Measurements from ENCODE around the gene KCNH1.

Gene KCNH1

DNA sequence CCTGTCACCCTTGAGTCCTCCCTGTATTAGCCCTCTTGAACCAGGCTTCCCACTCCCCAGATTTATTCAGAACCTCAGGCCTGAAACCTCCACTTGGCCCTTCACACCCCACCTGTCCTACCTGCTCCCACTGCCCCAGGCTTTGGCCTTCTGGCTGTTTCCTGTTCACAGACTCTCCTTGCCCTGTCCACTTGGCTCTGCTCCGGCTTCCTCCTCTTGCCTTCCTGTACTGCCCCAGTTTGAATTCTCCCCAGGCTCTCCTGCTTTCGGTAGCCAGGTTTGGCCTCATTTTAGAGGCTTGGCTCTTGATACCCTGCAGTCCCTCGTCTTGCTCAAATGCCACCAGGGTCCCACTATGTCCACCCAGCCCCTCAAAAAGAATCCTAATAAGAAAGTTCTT is 385.2 kb downstream of the KCNH1 start:
- no peak for DNase-seq

DNA sequence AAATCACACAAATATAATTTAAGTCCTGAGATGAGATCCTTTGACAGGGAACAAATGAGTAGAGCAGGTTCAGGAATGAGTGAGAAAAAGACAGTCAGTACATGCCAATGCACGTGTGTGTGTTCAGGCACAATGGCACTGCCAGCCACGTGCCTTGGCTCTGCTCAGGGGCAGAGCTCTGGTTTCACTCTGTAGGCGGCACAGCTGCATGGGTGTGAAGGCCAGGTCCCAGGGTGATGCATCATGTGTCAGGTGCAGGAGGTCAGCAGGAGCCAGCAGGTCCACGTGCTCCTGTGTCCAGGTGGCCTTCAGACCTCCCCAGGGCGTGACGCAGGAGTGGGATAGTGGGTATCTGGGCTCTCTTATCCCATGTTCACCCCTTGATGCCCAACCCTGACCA is 386.1 kb downstream of the KCNH1 start:
- no peak for DNase-seq

DNA sequence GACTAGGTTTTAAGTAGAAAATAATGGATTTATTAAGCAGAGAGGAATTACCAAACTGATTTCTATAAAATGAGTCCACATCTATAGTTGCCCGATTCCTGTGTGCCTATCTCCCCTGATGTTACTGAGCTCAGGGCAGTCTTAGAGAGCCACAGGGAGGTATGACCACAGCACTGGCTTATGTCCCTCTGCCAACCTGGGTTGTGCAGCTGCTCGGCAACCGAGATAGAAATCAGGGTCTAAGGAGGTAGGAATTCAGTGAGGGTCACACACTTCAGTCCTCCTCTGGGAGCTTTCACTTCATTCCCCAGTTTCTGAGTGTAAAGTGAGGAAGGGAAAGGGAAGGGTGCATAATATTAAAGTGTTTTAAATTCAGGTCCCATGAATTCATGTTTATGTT is 386.8 kb downstream of the KCNH1 start:
- DNase-seq = no peak

DNA sequence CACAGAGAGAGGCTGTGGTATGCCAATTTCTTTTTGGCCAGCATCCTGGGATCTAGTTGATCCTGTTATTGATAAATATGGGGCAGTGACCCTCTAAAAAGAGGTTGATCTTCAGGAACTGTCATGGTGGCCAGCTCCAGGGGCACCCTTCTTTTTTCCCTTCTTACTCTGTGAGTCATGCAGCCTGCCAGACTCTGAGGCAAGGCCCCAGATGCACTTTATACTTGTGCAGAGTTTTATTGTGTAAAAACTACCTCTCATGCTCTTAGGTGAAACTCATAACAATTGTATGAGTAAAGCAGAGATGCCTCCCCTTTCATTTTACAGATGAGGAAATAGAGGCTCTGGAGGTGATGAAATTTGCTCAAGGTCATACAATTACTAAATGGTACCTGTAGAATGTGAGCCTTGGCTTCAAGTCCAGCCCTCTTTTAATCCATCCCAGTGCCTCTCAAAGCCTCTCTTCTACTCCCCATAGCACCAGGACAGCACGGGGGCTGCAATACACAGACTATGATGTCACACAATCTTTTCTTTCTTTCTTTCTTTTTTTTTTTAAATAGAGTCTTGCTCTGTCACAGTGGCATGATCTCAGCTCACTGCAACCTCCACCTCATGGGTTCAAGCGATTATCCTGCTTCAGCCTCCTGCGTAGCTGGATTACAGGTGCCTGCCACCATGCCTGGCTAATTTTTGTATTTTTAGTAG is 387.8 kb downstream of the KCNH1 start:
- no peak for DNase-seq

DNA sequence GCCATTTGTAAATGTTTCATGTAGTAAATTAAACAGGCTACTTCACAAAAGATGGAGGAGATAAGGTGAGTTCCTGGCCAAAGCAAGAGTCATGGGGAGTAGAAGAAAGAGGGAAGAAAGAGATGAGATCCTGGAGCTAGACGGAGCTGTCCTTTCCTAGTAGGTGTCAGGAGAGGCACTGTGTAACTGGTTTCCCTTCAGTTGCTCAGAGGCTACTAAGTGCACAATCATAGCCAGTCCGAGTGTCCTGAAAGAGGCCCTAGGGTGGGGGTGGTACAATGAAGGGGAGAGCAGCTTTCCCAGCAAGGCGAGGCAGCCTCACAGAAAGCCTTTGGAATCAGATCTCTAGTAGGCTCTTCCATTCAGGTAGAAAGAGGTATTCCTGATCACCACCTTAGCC is 390.9 kb downstream of the KCNH1 start:
- no peak for DNase-seq

DNA sequence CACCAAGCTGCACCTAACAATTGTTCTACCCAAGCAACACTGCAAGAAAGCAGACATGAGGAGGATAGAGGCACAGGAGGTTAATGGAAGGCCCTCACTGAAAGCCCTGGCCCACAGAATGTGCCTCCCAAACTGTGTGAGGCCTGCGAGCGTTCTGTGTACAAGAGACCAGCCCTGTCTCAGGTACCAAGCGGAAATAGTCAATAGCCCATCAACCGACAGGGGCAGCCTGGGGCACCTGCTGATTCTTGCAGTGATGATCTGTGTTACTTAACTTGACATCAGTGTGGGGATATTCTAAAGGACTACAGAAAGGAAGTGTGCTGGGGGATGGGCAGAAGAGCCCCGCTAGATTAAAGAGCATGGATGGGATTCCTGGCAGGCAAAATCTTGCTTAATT is 392.4 kb downstream of the KCNH1 start:
- DNase-seq = no peak

DNA sequence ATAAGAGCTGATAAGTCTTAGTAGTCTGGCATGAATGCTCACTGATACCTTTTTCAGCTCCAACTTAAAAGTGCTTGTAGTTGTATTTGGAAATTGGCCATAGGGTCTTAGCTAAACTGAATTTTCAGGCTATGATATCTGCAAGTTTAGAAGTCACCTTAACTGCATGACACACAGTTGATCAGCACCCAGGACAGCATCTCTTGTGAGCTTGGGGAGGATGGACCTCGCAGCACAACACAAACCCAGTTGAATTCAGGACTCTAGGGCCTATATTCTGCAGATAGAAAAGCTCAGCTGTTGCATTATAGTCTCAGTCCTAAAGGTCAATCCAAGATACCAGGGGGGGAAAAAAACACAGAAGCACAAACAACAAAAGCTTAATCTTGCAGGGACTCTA is 394.3 kb downstream of the KCNH1 start:
- no peak for DNase-seq

DNA sequence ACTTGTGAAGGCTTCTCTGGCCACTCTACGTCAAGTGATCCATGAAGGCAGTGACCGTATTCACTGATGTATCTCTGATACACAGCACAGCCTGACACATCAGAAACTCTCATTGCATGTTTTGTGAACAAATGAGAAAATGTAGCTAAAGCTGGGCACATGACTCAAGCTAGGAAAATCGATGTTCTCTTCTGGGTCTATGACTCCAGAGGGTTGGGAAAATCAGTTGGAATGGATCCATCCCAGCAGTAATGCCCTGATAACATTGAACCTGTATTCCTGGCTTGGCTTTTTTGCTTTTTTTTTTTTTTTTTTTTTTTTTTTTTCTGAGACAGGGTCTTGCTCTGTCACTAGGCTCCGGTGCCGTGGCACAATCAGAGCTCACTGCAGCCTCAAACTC is 395.7 kb downstream of the KCNH1 start:
- DNase-seq = no peak

DNA sequence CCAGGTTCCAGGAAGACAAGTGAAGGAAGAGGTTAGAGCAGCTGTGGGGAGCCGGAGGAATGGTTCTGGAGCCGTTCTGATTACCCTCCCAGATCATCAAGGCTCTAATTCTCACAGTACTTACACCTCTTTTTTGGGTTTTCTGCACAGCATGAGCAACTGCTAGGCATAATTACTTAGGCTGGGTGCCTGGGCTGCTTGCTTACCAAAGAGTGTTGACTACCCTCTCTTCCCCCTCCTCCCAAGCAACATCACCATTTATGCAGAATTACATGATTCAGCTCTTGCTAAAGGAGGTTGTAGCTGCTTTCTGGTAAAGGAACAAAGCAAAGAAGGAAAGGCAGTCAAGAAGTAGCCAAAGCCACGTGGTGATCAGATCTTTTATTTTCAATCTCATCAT is 397.2 kb downstream of the KCNH1 start:
- DNase-seq = no peak

DNA sequence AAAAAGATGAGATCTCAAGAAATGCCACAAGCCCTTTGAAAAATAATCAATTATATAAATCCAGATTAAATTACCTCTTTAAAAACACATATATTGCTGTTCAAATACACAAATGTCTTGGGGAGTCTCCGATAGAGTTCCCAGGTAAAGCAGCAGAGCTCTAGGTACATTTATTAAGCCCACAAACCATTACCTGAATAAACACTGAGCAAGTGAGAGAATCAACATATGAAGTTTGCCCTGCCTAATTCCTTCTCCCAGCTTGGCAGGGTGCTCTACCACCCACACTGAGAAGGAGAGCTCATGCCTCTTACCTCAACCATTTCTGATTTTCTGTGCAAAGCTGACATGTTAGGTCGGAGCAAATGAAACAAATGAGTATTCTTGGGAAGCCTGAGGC is 402.4 kb downstream of the KCNH1 start:
- DNase-seq = no peak

DNA sequence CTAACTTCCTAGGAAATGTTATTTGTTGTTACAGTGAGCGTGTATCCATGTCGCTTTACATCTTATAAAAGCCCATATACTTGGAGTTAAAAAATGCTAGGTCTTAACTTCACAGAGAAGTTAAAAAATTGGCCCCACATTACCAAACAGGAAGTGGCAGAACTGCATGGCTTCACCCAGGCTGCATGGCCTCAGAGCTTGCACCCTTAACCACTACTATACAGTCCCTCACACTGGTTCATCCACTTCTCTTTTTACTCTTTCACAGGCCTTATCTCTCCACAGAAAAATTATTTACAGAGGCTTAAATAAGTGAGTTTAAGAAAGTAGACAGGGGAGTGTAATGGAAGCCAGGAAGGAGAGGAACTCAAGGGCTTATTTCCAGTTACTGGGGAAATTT is 402.8 kb downstream of the KCNH1 start:
- DNase-seq = no peak

DNA sequence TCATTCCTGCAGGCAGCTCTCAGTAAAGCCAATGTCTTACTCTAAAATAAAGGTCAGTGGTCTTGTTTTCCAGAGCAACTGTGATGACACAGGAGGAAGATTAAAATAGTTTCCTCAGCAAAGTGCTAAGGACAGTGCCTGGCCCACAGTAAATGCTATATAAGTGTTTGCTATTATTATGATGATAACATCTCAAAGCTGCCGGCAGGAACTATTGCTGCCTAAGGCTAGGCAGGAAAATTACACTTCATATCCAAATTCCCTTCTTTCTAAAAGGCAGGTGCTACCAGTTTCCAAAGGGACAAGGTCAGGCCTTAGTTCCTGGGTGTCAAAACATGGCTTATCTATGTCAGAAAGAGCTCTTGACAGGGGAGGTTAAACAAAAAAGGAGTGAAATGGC is 403.9 kb downstream of the KCNH1 start:
- DNase-seq = no peak

DNA sequence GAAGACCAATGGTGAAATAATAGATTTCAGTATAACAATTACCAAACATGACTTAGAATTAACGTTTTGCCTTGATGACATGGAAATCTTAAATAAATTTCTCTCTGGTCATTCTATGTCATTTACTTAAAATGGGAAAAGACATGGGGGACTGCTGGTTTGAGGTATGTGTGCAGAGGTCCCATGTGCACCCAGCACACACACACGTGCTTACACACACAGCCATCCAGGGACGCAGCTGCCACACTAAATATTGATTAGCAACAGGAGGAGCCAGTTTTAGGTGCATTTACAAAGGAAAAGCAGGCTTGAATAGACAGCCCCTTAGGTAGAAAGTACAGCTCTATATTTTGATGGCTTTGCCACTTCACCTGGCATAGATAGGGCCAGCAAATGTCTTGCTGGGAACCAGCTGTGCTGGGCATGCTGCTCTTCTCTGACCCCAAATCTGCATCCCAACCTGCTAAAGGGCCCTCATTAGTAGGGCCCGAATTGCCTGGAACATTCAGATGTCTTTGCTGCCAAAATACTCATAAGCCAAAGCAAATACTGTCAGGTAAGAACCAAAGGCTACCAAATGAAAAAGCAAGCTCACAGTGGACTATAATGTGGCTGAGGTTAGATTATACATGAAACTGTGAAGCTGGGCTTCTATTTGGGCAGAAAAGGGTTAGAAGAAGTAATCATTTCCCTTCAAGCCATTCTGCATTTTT is 405.4 kb downstream of the KCNH1 start:
- DNase-seq = no peak

DNA sequence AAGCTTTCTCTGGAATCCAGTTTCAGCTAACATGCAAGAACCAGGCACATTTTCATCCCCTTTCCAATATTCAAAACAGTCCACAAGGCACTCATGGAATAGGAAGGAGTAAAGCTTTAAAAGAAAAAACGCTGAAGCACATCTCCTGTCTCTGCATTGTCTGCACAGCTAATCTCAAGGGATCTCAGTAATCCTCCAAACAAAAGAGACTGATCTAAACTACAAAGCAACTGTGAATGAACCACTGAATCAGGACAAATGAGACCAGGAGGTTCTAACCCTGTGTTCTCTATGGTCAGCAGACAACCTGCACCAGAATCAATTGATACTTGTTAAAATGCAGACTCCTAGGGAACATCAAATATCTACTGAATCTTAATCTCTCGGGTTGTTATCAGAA is 406.2 kb downstream of the KCNH1 start:
- DNase-seq = no peak

DNA sequence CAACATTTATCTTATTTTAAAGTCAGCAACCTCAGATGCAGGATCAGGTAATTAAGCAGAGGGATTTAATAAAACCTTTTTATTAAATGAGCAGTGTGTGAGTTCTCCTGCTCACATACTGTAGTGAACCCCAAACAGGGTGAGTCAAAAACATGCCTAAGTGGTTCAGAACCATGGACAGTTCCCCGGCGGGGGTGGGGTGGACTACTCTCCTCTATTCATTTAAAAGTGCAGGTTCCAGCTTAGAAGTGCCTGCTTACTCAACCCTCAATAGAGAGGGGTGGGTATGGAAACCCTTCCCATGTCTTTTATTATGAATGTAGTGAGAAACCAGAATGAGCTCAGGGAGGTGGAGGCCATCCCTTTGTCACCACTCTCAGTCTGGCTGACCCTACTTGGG is 407.3 kb downstream of the KCNH1 start:
- DNase-seq = peak; percentile 31

DNA sequence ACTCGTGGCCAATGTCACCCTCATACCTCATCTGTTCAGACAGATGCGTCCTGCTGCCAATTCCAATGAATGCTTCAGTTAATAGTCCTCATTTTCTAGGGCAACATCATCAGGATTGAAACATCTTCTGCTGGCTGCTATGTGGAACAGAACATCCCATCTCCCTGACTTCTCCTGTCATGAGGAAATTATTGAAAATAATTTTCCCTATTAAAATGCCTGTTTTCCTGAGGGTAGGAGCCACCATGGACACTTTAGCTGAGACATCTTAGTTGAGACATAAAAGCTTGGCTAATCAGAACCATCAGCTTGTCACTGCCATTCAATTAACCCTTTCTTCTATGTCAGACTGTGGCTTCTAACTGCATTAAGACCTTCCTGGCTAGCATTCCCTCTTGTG is 409.2 kb downstream of the KCNH1 start:
- DNase-seq = no peak

DNA sequence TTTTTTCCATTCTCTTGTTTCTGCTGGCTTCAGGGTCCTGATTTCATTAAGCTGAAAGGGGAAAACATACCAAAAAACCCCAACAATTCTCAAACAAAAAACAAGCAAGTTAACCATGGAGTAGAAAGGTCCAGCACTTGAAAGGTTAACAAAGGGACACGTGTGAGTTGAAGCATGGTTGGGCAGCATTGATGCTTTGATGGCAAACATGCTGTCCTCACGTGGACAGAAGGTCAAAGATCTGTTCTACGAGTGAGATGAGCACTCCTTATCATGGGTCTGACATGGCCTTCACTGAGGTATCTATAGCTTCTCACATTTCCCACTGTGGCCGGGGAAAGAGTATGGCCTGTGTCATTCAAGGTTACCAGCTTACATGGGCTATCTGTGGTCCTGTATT is 410.3 kb downstream of the KCNH1 start:
- no peak for DNase-seq

DNA sequence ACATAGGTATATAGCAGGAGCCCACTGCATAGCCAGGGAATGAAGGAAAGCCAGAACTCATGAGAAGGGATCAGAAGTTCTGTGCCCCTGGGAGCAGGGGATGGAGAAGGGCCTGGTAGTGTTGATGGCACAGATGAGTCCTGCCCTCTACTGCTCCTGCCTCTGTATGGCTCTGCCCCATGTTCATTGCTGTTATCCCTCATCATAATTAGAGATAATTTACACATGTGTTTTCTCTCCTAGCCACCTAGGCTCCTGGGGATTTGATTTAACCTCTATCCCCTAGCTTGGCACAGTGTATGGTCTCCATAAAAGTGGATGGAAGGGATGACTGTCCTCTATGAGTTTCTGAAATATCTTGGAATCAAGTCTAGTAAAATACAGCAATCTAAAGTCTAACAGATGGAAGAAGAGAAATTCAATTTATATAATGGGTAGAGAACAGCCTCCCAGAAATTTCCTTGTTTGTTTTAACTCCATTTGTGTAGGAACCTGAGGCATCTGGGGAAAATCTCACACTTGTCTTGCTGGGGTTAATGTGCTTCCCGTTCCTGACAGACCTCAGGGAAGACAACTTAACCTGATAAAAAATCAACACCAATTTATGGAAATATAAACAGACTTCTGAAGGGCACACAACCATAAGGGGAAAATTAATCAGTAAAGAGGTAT is 411.4 kb downstream of the KCNH1 start:
- no peak for DNase-seq

DNA sequence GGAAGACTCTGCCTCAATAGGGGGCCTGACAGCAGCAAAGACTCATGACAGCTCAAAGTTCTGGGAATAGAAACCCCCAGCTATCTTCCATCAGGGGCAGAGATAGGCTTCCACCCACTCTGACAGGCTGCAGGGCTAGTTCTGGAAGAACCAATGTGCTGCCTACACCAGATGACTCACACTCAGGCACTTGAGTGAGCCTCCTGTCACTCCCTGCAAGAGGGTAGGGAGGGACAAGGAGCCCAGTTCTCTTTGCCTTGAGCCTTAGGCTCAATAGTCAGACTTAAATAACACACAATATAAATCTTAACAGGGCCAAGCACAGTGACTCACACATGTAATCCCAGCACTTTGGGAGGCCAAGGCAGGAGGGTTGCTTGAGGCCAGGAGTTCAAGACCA is 418.9 kb downstream of the KCNH1 start:
- no peak for DNase-seq

DNA sequence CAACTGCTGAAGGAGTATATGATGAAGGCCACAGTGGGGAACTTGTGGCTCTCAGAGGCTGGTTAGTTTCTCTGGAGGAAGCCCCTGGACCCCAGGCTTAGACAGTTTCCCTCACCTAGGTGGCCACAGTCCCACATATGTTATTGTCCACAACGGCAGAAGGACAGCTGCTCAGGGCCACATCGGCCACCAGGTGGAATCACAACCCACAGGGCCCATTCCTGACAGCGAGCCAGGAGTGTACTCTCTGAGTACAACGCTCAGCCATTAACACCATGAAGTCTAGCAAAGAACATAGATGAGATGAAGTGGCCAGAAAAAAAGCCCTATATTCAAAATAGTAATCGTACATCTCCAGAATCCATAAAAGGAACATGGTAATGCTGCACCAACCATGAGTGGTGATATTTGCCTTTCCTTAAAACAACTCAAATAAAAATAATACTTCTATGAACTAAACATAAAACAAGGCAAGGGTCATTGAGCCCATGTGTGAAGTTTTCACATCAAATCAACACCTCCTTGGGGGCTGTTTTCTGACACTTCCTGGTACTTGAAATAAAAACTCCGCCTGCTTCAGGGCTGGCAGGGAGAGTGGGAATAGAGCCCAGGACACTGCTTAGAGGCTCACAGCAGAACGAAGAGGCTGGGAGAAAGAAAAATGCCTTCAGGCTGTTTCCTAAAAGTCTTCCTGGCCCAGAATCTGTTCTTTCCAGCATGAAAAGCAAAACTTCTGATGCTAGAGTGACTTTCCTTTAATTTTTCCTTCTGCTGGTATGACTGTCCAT is 421.9 kb downstream of the KCNH1 start:
- no peak for DNase-seq

DNA sequence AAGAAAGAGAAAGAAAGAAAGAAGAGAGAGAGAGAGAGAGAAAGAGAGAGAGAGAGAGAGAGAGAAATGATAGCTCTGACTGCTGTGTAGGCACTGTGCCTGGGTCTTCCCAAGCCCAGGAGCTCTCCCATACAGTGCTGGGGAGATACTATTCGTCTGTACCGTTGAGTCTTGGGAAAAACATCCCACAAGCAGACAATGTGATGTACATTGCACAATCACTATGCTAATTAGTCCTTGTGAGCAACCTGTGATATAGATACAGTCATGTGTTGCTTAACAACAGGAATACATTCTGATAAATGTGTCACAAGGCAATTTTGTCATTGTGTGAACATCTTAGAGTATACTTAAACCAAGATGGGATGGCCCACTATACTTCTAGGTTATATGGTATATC is 424.2 kb downstream of the KCNH1 start:
- no peak for DNase-seq

DNA sequence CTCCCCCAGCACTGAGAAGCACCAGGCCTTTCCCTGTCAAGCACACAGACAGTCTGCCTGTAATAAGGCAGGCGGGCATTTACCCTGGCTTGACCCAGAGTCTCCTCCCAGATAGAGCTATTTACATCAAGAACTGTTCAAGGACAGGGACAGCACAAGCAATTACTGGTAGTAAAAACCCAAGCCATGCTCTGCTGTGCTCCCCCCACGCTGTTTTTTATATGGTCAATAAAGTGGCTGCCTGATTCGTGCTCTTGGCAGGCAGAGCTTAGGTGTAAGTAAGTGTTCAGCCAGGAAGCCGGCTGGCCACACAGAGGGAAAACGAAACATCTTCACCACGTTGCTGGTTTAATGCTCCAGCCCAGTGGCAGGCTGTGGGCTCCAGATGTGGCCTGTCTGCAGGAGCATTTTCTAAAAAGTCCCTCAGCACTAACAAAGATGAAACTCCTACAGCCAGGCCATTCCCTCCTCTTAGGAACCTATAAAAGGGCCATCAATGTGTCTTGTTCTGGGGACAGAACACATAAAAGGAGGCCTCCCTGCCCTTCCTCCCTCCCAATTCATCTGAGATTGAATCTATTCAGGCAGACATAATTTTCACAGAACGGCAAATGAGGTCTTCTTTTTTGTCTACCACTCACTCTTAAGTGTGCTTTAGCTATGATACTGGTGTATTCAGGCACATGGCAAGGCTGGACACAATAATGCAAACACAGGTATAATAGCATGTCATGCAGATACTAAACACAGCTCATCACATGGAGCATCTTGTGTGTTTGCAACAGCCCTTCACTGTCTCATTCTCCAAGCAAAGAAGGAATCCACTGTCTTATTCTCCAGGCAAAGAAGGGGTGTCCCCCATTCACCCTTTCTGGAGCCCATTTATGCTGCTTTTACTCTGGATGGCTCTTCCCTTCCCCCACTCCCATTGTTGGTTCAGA is 426.4 kb downstream of the KCNH1 start:
- no peak for DNase-seq
